Gastrocnemius medialis (tissue), 4 donors: Measurements from ENCODE around the gene CACNA2D1. TPM values are rescaled to one million over a fixed set of nuclear protein-coding genes. Genes with fewer than 3 reads are reported as not detected.

Experiments
- ATAC-seq, 2 donors: fragments of 150-250 bp; one replicate each; pipeline ENCODE4 v1.9.1; 2016
- DNase-seq, 2 donors: peaks; one replicate each; pipeline ENCODE4 v3.0.0-alpha.2; 2019
- H3K27ac ChIP-seq, 4 donors: fragments of 200-600 bp; sonication (generic); 1 replicate in 1 of 4; 2 replicates in 3 of 4; pipeline ENCODE4 v1.5.1; 2016 to 2018; ENCODE audit warnings: mild to moderate bottlenecking in 2 of 4, moderate library complexity in 1 of 4
- H3K27me3 ChIP-seq, 3 donors: fragments of 200-600 bp; sonication (generic) in 2 of 3; 1 replicate in 1 of 3; 2 replicates in 2 of 3; pipeline versions ENCODE4 v1.5.1 to v1.6.0; 2016 to 2019; ENCODE audit warnings: mild to moderate bottlenecking in 1 of 3, moderate library complexity in 1 of 3
- H3K36me3 ChIP-seq, 2 donors: fragments of 200-600 bp; sonication (generic) in 1 of 2; one replicate each; pipeline ENCODE4 v1.5.1; 2017 to 2018
- H3K4me1 ChIP-seq, 2 donors: fragments of 200-600 bp; sonication (generic) in 1 of 2; one replicate each; pipeline ENCODE4 v1.5.1; 2016 to 2017; ENCODE audit warnings: mild to moderate bottlenecking in 2 of 2
- H3K4me3 ChIP-seq, 4 donors: fragments of 200-600 bp; sonication (generic) in 3 of 4; 1 replicate in 1 of 4; 2 replicates in 3 of 4; pipeline ENCODE4 v1.5.1; 2016 to 2019; ENCODE audit warnings: mild to moderate bottlenecking in 2 of 4
- H3K9me3 ChIP-seq, 3 donors: fragments of 200-600 bp; sonication (generic) in 2 of 3; 1 replicate in 1 of 3; 2 replicates in 2 of 3; pipeline ENCODE4 v1.5.1; 2016 to 2019
- CTCF ChIP-seq, 5 experiments: fragments of 450-650 bp in 3 of 5; fragments of 200-600 bp in 2 of 5; sonication (generic) in 2 of 5; IDR thresholded peaks in 4 of 5; conservative IDR thresholded peaks in 1 of 5; 1 replicate in 4 of 5; 2 replicates in 1 of 5; pipeline ENCODE4 v1.5.1; 2016 to 2019; ENCODE audit warnings: antibody characterized with exemption in 5 of 5, mild to moderate bottlenecking in 3 of 5, moderate library complexity in 3 of 5
- POLR2A ChIP-seq, 2 donors: fragments of 450-650 bp; IDR thresholded peaks; one replicate each; pipeline ENCODE4 v1.6.1; 2017; ENCODE audit warnings: antibody characterized with exemption in 2 of 2, mild to moderate bottlenecking in 2 of 2, moderate library complexity in 2 of 2
- in situ Hi-C, 4 donors: fragments of 200-750 bp; cut with MboI; loops; one replicate each; pipeline versions ENCODE4 v1.15.0 to v1.8.0; 2017; ENCODE audit warnings: low sequenced_read_pairs in 4 of 4
- intact Hi-C: fragments of 100-400 bp; cut with DNase I; formaldehyde crosslinking; loops from one replicate; pipeline ENCODE4 v1.15.1; 2023; ENCODE audit warnings: low total_unique reads
- total RNA-seq, 4 donors: library from RNA; depleted of rRNA; stranded (reverse); fragments of >200 nt; gene quantifications; one replicate each; pipeline versions ENCODE4 v1.1.0 to v1.2.3, GENCODE V29; 2016

Gene CACNA2D1
- total RNA-seq, 4 donors from 2014 or later = 83.9 to 157 (median 120) TPM

- in situ Hi-C loops = no loop called here
- DNase-seq (no peak), ATAC-seq (no peak)
- no peak overlapping the region for H3K4me3 ChIP-seq
- H3K4me1 ChIP-seq = no peaks in the 10 kb centered on the region
- no peaks in the 10 kb centered on the region for H3K36me3 ChIP-seq
- no peak overlapping the region for H3K27ac ChIP-seq
- intact Hi-C loops = no loop called here
- no peaks in the 10 kb centered on the region for H3K9me3 ChIP-seq
- TF ChIP-seq CTCF (IDR thresholded peaks at IDR 0.05 in 4 of 5, conservative IDR thresholded peaks at IDR 0.05 in 1 of 5) = no peak
- no peak for TF ChIP-seq POLR2A (IDR thresholded peaks at IDR 0.05)
- H3K27me3 ChIP-seq = no peaks in the 10 kb centered on the region
Observed at GRCh38 chr7:82098414-82098813, 345.2 kb downstream of the CACNA2D1 start.

GRCh38 chr7:82091126-82091684 is 352.4 kb downstream of the CACNA2D1 start:
- TF ChIP-seq CTCF (IDR thresholded peaks at IDR 0.05 in 4 of 5, conservative IDR thresholded peaks at IDR 0.05 in 1 of 5) = no peak
- TF ChIP-seq POLR2A (IDR thresholded peaks at IDR 0.05) = no peak
- no peak overlapping the region for H3K27ac ChIP-seq

GRCh38 chr7:82087099-82087498 is 356.5 kb downstream of the CACNA2D1 start:
- no peaks in the 10 kb centered on the region for H3K9me3 ChIP-seq
- H3K27ac ChIP-seq = no peak overlapping the region
- peaks cover 0 to 5% of the 10 kb centered on the region in 2 donors for H3K4me1 ChIP-seq
- H3K27me3 ChIP-seq = no peaks in the 10 kb centered on the region
- no peak for DNase-seq
- TF ChIP-seq POLR2A (IDR thresholded peaks at IDR 0.05) (no peak), CTCF (IDR thresholded peaks at IDR 0.05 in 4 of 5, conservative IDR thresholded peaks at IDR 0.05 in 1 of 5) (no peak)
- in situ Hi-C loops (no loop called here), intact Hi-C loops (no loop called here)
- no peak overlapping the region for H3K4me3 ChIP-seq
- H3K36me3 ChIP-seq = peaks cover 0 to 12% of the 10 kb centered on the region in 2 donors
- peak in 1 of 2 donors; percentile 33 for ATAC-seq

More at GRCh38 chr7:82091126-82091684, 352.4 kb downstream of the CACNA2D1 start:
- ATAC-seq = no peak
- no peak overlapping the region for H3K4me3 ChIP-seq
- in situ Hi-C loops = no loop called here
- H3K36me3 ChIP-seq = no peaks in the 10 kb centered on the region
- no peaks in the 10 kb centered on the region for H3K27me3 ChIP-seq
- intact Hi-C loops = no loop called here
- no peak for DNase-seq
- peaks cover 0 to 5% of the 10 kb centered on the region in 2 donors for H3K4me1 ChIP-seq
- no peaks in the 10 kb centered on the region for H3K9me3 ChIP-seq

GRCh38 chr7:82085116-82085515 is 358.5 kb downstream of the CACNA2D1 start:
- DNase-seq = no peak
- H3K4me3 ChIP-seq = no peak overlapping the region
- no peaks in the 10 kb centered on the region for H3K9me3 ChIP-seq
- intact Hi-C loops = no loop called here
- no peak for ATAC-seq
- no peaks in the 10 kb centered on the region for H3K27me3 ChIP-seq
- TF ChIP-seq POLR2A (IDR thresholded peaks at IDR 0.05) = no peak
- no peak for TF ChIP-seq CTCF (IDR thresholded peaks at IDR 0.05 in 4 of 5, conservative IDR thresholded peaks at IDR 0.05 in 1 of 5)
- in situ Hi-C loops = no loop called here
- H3K27ac ChIP-seq = no peak overlapping the region
- peaks cover 0 to 5% of the 10 kb centered on the region in 2 donors for H3K4me1 ChIP-seq
- H3K36me3 ChIP-seq = peaks cover 0 to 12% of the 10 kb centered on the region in 2 donors
